ENCODE results near the gene ALDH8A1. TPM values are rescaled to one million over a fixed set of nuclear protein-coding genes. Genes with fewer than 3 reads are reported as not detected.
A peak's percentile ranks its signal among the peaks of the same experiment; 100 is the strongest.

ALDH8A1 gene
- total RNA-seq, 1 experiment from 2014 or later = 0.29 TPM

DNA sequence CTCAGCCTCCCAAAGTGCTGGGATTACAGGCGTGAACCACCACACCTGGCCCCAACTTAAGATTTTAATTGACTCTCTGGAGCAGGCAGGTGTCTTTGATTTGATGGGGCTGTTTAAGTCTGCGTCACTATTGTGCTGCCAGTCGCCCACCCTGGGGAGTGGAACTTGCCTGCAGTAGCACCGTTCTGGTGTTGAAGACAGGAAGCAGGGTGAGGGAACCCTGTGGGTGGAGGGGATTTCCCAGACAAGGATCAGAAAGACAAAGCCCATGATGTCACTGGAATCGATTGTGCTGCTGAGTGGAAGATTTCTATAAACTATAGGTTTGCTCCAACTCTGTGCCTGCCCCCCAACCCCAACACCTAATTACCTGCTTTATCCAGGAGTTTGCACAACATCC is 11.0 kb downstream of the ALDH8A1 start:
- ChIA-PET POLR2A (no interaction called here), CTCF (no interaction called here)
- no peaks in the 10 kb centered on the region for H3K27me3 ChIP-seq (replicated peaks; ENCODE audit: control insufficient read depth, insufficient read depth, low read length)
- intact Hi-C loops (cut with micrococcal nuclease; ENCODE audit: unreplicated experiment) = no loop called here
- Mint-ChIP-seq H3K27ac (ENCODE audit: unreplicated experiment) (no peak overlapping the region), H3K9me3 (ENCODE audit: unreplicated experiment) (no peaks in the 10 kb centered on the region), H3K4me3 (ENCODE audit: unreplicated experiment) (no peak overlapping the region), H3K27me3 (ENCODE audit: insufficient read depth, unreplicated experiment) (no peaks in the 10 kb centered on the region), H3K4me1 (ENCODE audit: low read depth, unreplicated experiment) (no peaks in the 10 kb centered on the region), H3K36me3 (ENCODE audit: insufficient read depth, unreplicated experiment) (no peaks in the 10 kb centered on the region)
- BruUV-seq (replicated peaks) = no TSS peak
- peaks cover 6% of the 10 kb centered on the region; the same call in 1 of the 2 replicates for H3K4me1 ChIP-seq
- no peak overlapping the region for H3K4me3 ChIP-seq (ENCODE audit: low read depth, low read length)
- no peaks in the 10 kb centered on the region for H3K9me3 ChIP-seq
- TF ChIP-seq, protein P1, sequence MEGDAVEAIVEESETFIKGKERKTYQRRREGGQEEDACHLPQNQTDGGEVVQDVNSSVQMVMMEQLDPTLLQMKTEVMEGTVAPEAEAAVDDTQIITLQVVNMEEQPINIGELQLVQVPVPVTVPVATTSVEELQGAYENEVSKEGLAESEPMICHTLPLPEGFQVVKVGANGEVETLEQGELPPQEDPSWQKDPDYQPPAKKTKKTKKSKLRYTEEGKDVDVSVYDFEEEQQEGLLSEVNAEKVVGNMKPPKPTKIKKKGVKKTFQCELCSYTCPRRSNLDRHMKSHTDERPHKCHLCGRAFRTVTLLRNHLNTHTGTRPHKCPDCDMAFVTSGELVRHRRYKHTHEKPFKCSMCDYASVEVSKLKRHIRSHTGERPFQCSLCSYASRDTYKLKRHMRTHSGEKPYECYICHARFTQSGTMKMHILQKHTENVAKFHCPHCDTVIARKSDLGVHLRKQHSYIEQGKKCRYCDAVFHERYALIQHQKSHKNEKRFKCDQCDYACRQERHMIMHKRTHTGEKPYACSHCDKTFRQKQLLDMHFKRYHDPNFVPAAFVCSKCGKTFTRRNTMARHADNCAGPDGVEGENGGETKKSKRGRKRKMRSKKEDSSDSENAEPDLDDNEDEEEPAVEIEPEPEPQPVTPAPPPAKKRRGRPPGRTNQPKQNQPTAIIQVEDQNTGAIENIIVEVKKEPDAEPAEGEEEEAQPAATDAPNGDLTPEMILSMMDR (IDR thresholded peaks at IDR 0.05; ENCODE audit: insufficient read depth in 1 of 2, low read depth in 1 of 2, low read length in 1 of 2, severe bottlenecking in 1 of 2, unreplicated experiment in 1 of 2) = no peak
- H3K36me3 ChIP-seq (ENCODE audit: control insufficient read depth, insufficient read depth, low read length) = no peaks in the 10 kb centered on the region
- no peak for DNase-seq

DNA sequence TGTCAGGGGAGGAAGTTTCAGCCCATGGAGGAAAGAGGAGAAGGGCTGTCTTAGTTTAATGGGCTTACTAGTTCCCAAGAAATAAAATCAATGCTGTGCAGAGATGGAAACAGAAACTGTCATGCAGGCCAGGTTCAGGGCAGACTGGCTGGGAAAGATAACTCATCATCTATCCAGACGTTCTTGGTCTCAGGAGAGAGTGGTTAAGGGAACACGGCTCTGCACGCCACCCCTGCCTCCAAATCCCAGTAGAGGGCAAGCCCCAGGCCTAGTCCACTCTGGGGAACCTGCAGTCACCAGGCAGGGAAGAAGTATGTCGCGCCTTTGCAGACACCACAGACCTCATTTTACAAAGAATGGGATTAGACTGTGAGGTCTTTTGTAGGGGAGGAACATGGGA is 12.5 kb downstream of the ALDH8A1 start:
- peaks cover 7% of the 10 kb centered on the region; the same call in 1 of the 2 replicates for H3K4me1 ChIP-seq
- no TSS peak for BruUV-seq (replicated peaks)
- intact Hi-C loops (cut with micrococcal nuclease; ENCODE audit: unreplicated experiment) = no loop called here
- ChIA-PET CTCF (no interaction called here), POLR2A (no interaction called here)
- H3K9me3 Mint-ChIP-seq (ENCODE audit: unreplicated experiment) = no peaks in the 10 kb centered on the region
- H3K27me3 Mint-ChIP-seq (ENCODE audit: insufficient read depth, unreplicated experiment) = no peaks in the 10 kb centered on the region
- no peaks in the 10 kb centered on the region for H3K36me3 Mint-ChIP-seq (ENCODE audit: insufficient read depth, unreplicated experiment)
- H3K4me3 Mint-ChIP-seq (ENCODE audit: unreplicated experiment) = no peak overlapping the region
- no peaks in the 10 kb centered on the region for H3K27me3 ChIP-seq (replicated peaks; ENCODE audit: control insufficient read depth, insufficient read depth, low read length)
- peak overlapping the region; percentile 48 for H3K27ac Mint-ChIP-seq (ENCODE audit: unreplicated experiment)
- TF ChIP-seq, protein P1 (IDR thresholded peaks at IDR 0.05; ENCODE audit: insufficient read depth in 1 of 2, low read depth in 1 of 2, low read length in 1 of 2, severe bottlenecking in 1 of 2, unreplicated experiment in 1 of 2) = no peak
- no peak for DNase-seq
- H3K36me3 ChIP-seq (ENCODE audit: control insufficient read depth, insufficient read depth, low read length) = no peaks in the 10 kb centered on the region
- H3K9me3 ChIP-seq = no peaks in the 10 kb centered on the region
- H3K4me3 ChIP-seq (ENCODE audit: low read depth, low read length) = no peak overlapping the region
- no peaks in the 10 kb centered on the region for H3K4me1 Mint-ChIP-seq (ENCODE audit: low read depth, unreplicated experiment)

DNA sequence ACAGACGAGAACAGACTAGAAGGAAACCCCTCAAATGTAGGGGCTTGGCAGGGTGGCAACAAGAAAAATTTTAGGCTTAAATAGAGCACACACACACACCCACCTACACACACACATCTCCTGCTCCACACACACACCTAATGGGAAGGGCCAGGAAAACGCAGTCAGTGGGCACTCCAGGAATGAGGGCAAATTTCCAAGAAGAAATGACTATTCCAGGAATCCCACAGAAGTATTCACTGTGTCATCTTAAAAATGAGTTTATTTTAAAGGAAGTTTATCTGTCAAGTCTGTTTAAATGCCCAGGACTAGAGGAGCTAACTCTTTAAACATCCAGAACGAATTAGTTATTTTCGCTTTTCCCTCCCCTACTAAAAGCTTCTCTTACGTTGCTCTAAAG is 13.0 kb downstream of the ALDH8A1 start:
- H3K9me3 ChIP-seq = no peaks in the 10 kb centered on the region
- no peaks in the 10 kb centered on the region for H3K36me3 ChIP-seq (ENCODE audit: control insufficient read depth, insufficient read depth, low read length)
- no peak for DNase-seq
- intact Hi-C loops (cut with micrococcal nuclease; ENCODE audit: unreplicated experiment) = no loop called here
- no peaks in the 10 kb centered on the region for H3K4me1 Mint-ChIP-seq (ENCODE audit: low read depth, unreplicated experiment)
- H3K27me3 Mint-ChIP-seq (ENCODE audit: insufficient read depth, unreplicated experiment) = no peaks in the 10 kb centered on the region
- no peak overlapping the region for H3K4me3 Mint-ChIP-seq (ENCODE audit: unreplicated experiment)
- no peaks in the 10 kb centered on the region for H3K27me3 ChIP-seq (replicated peaks; ENCODE audit: control insufficient read depth, insufficient read depth, low read length)
- no peaks in the 10 kb centered on the region for H3K9me3 Mint-ChIP-seq (ENCODE audit: unreplicated experiment)
- CTCF ChIA-PET = no interaction called here
- TF ChIP-seq, protein P1 (IDR thresholded peaks at IDR 0.05; ENCODE audit: insufficient read depth in 1 of 2, low read depth in 1 of 2, low read length in 1 of 2, severe bottlenecking in 1 of 2, unreplicated experiment in 1 of 2) = no peak
- POLR2A ChIA-PET = no interaction called here
- peaks cover 7% of the 10 kb centered on the region; the same call in 1 of the 2 replicates for H3K4me1 ChIP-seq
- no TSS peak for BruUV-seq (replicated peaks)
- H3K27ac Mint-ChIP-seq (ENCODE audit: unreplicated experiment) = no peak overlapping the region
- H3K4me3 ChIP-seq (ENCODE audit: low read depth, low read length) = no peak overlapping the region
- H3K36me3 Mint-ChIP-seq (ENCODE audit: insufficient read depth, unreplicated experiment) = no peaks in the 10 kb centered on the region
